Mucosa of descending colon (tissue), 3 donors: ENCODE data around the gene LPIN2. TPM values are rescaled to one million over a fixed set of nuclear protein-coding genes. Genes with fewer than 3 reads are reported as not detected.
"Not testable (repeated sequence)": the region's sequence is repeated elsewhere in the genome, so short reads cannot be mapped to it uniquely, and the experiment has no call there.

Experiments used
- ATAC-seq: fragments of 200-7000 bp; cut with Tn5 transposase; one replicate; pipeline ENCODE4 v1.9.1; 2020; ENCODE audit warnings: mild to moderate bottlenecking, moderate library complexity
- DNase-seq, 3 donors: peaks; one replicate each; pipeline ENCODE4 v3.0.0-alpha.2; 2020
- H3K36me3 ChIP-seq: fragments of 200-600 bp; one replicate; pipeline ENCODE4 v1.8.0; 2021; ENCODE audit warnings: low read depth, mild to moderate bottlenecking
- H3K4me1 ChIP-seq: fragments of 200-600 bp; one replicate; pipeline ENCODE4 v1.8.0; 2021; ENCODE audit warnings: low read depth, mild to moderate bottlenecking
- H3K4me3 ChIP-seq: fragments of 200-600 bp; one replicate; pipeline ENCODE4 v1.8.0; 2021; ENCODE audit warnings: mild to moderate bottlenecking
- H3K9me3 ChIP-seq: fragments of 200-600 bp; one replicate; pipeline ENCODE4 v1.8.0; 2021; ENCODE audit warnings: mild to moderate bottlenecking
- CTCF ChIP-seq: fragments of 200-600 bp; IDR thresholded peaks from one replicate; pipeline ENCODE4 v1.8.0; 2022; ENCODE audit warnings: antibody characterized with exemption, mild to moderate bottlenecking
- intact Hi-C, 2 donors: fragments of 100-400 bp; cut with DNase I in 1 of 2; cut with micrococcal nuclease in 1 of 2; formaldehyde crosslinking; loops; one replicate each; pipeline versions ENCODE4 v1.11.0 to v1.11.1; 2022; cut with DNase I, micrococcal nuclease
- total RNA-seq, 3 donors: library from RNA; stranded (reverse); fragmentation: NEBNext Ultra II Directional in 2 of 3; extraction: Animal tissue kit (Norgen Biotek cat#: 25700) in 2 of 3; gene quantifications; one replicate each; pipeline versions ENCODE4 v1.2.1 to v1.2.4, GENCODE V29; 2021 to 2023
- donor health status: DM: no; HTN: no; CAD: no; lungs with moderate emphysema.
- donor health status: DM: no; HTN: no; CAD: no.
- donor health status: DM: no; HTN: yes; CAD: no.

The LPIN2 gene
- total RNA-seq, 3 donors from 2014 or later = 52.9 to 60.8 (median 59.2) TPM

GRCh38 chr18:3010086-3010485 is 2.9 kb downstream of the LPIN2 start:
- Histone ChIP-seq H3K9me3 (no peaks in the 10 kb centered on the region), H3K36me3 (no peaks in the 10 kb centered on the region), H3K4me1 (peaks cover 13% of the 10 kb centered on the region), H3K4me3 (no peak overlapping the region)
- ATAC-seq = no peak
- TF ChIP-seq CTCF = no peak
- intact Hi-C loops = no loop called here
- no peak for DNase-seq

- TF ChIP-seq CTCF = no peak
- H3K4me3 ChIP-seq = no peak overlapping the region
- H3K9me3 ChIP-seq = no peaks in the 10 kb centered on the region
- ATAC-seq (no peak), DNase-seq (no peak)
- H3K4me1 ChIP-seq = peaks cover 13% of the 10 kb centered on the region
- intact Hi-C loops = no loop called here
- no peaks in the 10 kb centered on the region for H3K36me3 ChIP-seq
Measured at GRCh38 chr18:3008541-3008940, 4.4 kb downstream of the LPIN2 start.

- Histone ChIP-seq H3K4me1 (peaks cover 13% of the 10 kb centered on the region), H3K4me3 (no peak overlapping the region), H3K36me3 (no peaks in the 10 kb centered on the region), H3K9me3 (no peaks in the 10 kb centered on the region)
- intact Hi-C loops = no loop called here
- no peak for DNase-seq
- no peak for TF ChIP-seq CTCF
- no peak for ATAC-seq
Measured at GRCh38 chr18:3007491-3007890, 5.5 kb downstream of the LPIN2 start.

- DNase-seq (no peak), ATAC-seq (no peak)
- H3K9me3 ChIP-seq = no peaks in the 10 kb centered on the region
- TF ChIP-seq CTCF = no peak
- H3K36me3 ChIP-seq = no peaks in the 10 kb centered on the region
- no peak overlapping the region for H3K4me3 ChIP-seq
- peaks cover 13% of the 10 kb centered on the region for H3K4me1 ChIP-seq
- intact Hi-C loops = no loop called here
Measured at GRCh38 chr18:3005462-3005861, 7.5 kb downstream of the LPIN2 start.

- H3K4me1 ChIP-seq, H3K4me3 ChIP-seq, DNase-seq, H3K9me3 ChIP-seq, ATAC-seq, H3K36me3 ChIP-seq, intact Hi-C loops: not testable (repeated sequence)
Measured at GRCh38 chr18:3003766-3004165, 9.2 kb downstream of the LPIN2 start.

GRCh38 chr18:3002732-3003131 is 10.2 kb downstream of the LPIN2 start:
- DNase-seq (no peak), ATAC-seq (peak; percentile 83)
- Histone ChIP-seq H3K36me3 (no peaks in the 10 kb centered on the region), H3K4me1 (peaks cover 12% of the 10 kb centered on the region), H3K4me3 (no peak overlapping the region), H3K9me3 (no peaks in the 10 kb centered on the region)
- TF ChIP-seq CTCF = no peak
- intact Hi-C loops = no loop called here
